BLaER1 treated with 17β-estradiol and CSF1 and Interleukin-3, amounts not matched to agents 10 nM and 100 nM (cell line): ENCODE results near the gene XRN2.
A peak's percentile ranks its signal among the peaks of the same experiment; 100 is the strongest.

Experiments used
- H3K27ac ChIP-seq, 11 experiments: shearing (Covaris generic); formaldehyde crosslinking; 2 replicates each; pipeline ENCODE4 v1.8.1; 2022
- H3K27me3 ChIP-seq, 11 experiments: shearing (Covaris generic); formaldehyde crosslinking; 2 replicates each; pipeline ENCODE4 v1.8.1; 2022
- H3K36me3 ChIP-seq, 11 experiments: shearing (Covaris generic); formaldehyde crosslinking; 2 replicates each; pipeline ENCODE4 v1.8.1; 2022
- H3K4me1 ChIP-seq, 10 experiments: shearing (Covaris generic); formaldehyde crosslinking; 2 replicates each; pipeline ENCODE4 v1.8.1; 2022
- H3K4me2 ChIP-seq, 11 experiments: shearing (Covaris generic); formaldehyde crosslinking; 2 replicates each; pipeline ENCODE4 v1.8.1; 2022
- H3K4me3 ChIP-seq, 10 experiments: shearing (Covaris generic); formaldehyde crosslinking; 2 replicates each; pipeline ENCODE4 v1.8.1; 2022
- H3K9ac ChIP-seq, 11 experiments: shearing (Covaris generic); formaldehyde crosslinking; 2 replicates each; pipeline ENCODE4 v1.8.1; 2022
- H3K9me3 ChIP-seq, 11 experiments: shearing (Covaris generic); formaldehyde crosslinking; replicated peaks in 1 of 11; 2 replicates each; pipeline ENCODE4 v1.8.1; 2022
- H4K20me1 ChIP-seq, 11 experiments: shearing (Covaris generic); formaldehyde crosslinking; 2 replicates each; pipeline ENCODE4 v1.8.1; 2022
- Cebpa-rat ChIP-seq, 11 experiments: shearing (Covaris generic); IDR thresholded peaks; 2 replicates each; pipeline ENCODE4 v1.8.1; 2022

Gene XRN2

GRCh38 chr20:21344961-21345360, 41.8 kb downstream of the XRN2 start:
- no peak overlapping the region for H3K9ac ChIP-seq
- H3K27ac ChIP-seq, result no peak overlapping the region
- H3K4me3 ChIP-seq, result no peak overlapping the region
- no peaks in the 10 kb centered on the region for H3K9me3 ChIP-seq
- no peaks in the 10 kb centered on the region for H3K27me3 ChIP-seq
- H4K20me1 ChIP-seq, result peaks cover 12 to 58% (median 32%) of the 10 kb centered on the region in 11 experiments; a peak in 16 of 22 replicates
- H3K4me2 ChIP-seq, result no peak overlapping the region
- TF ChIP-seq Cebpa-rat (IDR thresholded peaks at IDR 0.05), result no peak
- no peaks in the 10 kb centered on the region for H3K4me1 ChIP-seq
- peaks cover 88 to 100% (median 96%) of the 10 kb centered on the region in 11 experiments for H3K36me3 ChIP-seq

DNA sequence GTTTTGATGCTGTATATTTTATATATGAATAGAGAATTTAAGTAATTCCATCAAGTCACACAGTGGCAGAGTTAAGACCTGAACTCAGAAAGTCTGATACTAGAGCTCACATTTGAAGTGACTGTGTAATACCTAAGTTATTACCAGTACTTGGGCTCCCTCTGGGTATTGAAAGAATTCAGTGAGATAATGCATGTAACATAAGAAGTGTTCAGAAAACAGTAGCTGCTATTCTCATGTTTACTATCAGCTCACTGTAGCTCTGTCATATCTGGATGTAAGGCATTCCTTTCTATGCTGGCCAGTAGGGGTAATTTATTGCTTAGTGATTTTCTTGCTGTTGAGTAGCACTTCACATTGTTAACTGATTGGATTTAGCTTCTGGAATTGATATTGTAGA, 49.6 kb downstream of the XRN2 start:
- no peak overlapping the region for H3K4me3 ChIP-seq
- peaks cover 89 to 98% (median 95%) of the 10 kb centered on the region in 11 experiments for H3K36me3 ChIP-seq

GRCh38 chr20:21353236-21353635, 50.1 kb downstream of the XRN2 start:
- Histone ChIP-seq H3K36me3 (peaks cover 88 to 98% (median 95%) of the 10 kb centered on the region in 11 experiments), H4K20me1 (peaks cover 0 to 32% (median 8%) of the 10 kb centered on the region in 11 experiments; a peak in 13 of 22 replicates), H3K9me3 (no peaks in the 10 kb centered on the region), H3K27me3 (no peaks in the 10 kb centered on the region), H3K9ac (no peak overlapping the region), H3K4me3 (no peak overlapping the region), H3K4me1 (no peaks in the 10 kb centered on the region), H3K4me2 (no peak overlapping the region), H3K27ac (no peak overlapping the region)
- TF ChIP-seq Cebpa-rat (IDR thresholded peaks at IDR 0.05), result no peak

More for the DNA sequence above, 49.6 kb downstream of the XRN2 start:
- Histone ChIP-seq H3K4me1 (no peaks in the 10 kb centered on the region), H3K27me3 (no peaks in the 10 kb centered on the region), H3K4me2 (no peak overlapping the region), H3K9ac (no peak overlapping the region), H4K20me1 (peaks cover 0 to 34% (median 8%) of the 10 kb centered on the region in 11 experiments; a peak in 13 of 22 replicates), H3K9me3 (no peaks in the 10 kb centered on the region), H3K27ac (no peak overlapping the region)
- TF ChIP-seq Cebpa-rat (IDR thresholded peaks at IDR 0.05), result no peak

DNA sequence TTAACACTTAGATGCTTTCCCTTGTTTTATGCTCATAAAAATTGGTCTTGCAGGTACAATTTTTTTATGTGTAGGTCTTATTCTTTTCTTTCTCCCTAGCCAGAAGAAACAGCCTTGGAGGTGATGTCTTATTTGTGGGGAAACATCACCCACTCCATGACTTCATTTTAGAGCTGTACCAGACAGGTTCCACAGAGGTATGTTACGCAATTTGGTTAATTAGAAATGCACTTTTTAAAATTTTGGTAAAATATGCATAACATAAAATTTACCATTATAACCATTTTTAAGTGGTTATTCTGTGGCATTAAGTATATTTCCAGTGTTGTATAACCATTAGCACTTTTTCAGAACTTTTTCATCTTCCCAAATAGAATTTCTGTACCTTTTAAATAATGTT, 52.9 kb downstream of the XRN2 start:
- Histone ChIP-seq H3K4me3 (no peak overlapping the region), H3K36me3 (peaks cover 83 to 98% (median 91%) of the 10 kb centered on the region in 11 experiments), H3K4me2 (no peak overlapping the region), H3K9me3 (no peaks in the 10 kb centered on the region), H3K27ac (no peak overlapping the region), H3K4me1 (peaks cover 0 to 21% (median 11%) of the 10 kb centered on the region in 10 experiments; a peak in 15 of 20 replicates), H3K9ac (no peak overlapping the region), H4K20me1 (peaks cover 0 to 43% (median 15%) of the 10 kb centered on the region in 11 experiments; a peak in 15 of 22 replicates), H3K27me3 (no peaks in the 10 kb centered on the region)
- TF ChIP-seq Cebpa-rat (IDR thresholded peaks at IDR 0.05), result no peak

GRCh38 chr20:21356386-21356785, 53.3 kb downstream of the XRN2 start:
- no peaks in the 10 kb centered on the region for H3K27me3 ChIP-seq
- no peak for TF ChIP-seq Cebpa-rat (IDR thresholded peaks at IDR 0.05)
- no peak overlapping the region for H3K9ac ChIP-seq
- peaks cover 0 to 45% (median 19%) of the 10 kb centered on the region in 11 experiments; a peak in 15 of 22 replicates for H4K20me1 ChIP-seq
- H3K9me3 ChIP-seq, result no peaks in the 10 kb centered on the region
- H3K27ac ChIP-seq, result no peak overlapping the region
- H3K4me3 ChIP-seq, result no peak overlapping the region
- H3K4me2 ChIP-seq, result no peak overlapping the region
- H3K36me3 ChIP-seq, result peaks cover 83 to 98% (median 88%) of the 10 kb centered on the region in 11 experiments
- H3K4me1 ChIP-seq, result peaks cover 0 to 25% (median 15%) of the 10 kb centered on the region in 10 experiments; a peak in 15 of 20 replicates

DNA sequence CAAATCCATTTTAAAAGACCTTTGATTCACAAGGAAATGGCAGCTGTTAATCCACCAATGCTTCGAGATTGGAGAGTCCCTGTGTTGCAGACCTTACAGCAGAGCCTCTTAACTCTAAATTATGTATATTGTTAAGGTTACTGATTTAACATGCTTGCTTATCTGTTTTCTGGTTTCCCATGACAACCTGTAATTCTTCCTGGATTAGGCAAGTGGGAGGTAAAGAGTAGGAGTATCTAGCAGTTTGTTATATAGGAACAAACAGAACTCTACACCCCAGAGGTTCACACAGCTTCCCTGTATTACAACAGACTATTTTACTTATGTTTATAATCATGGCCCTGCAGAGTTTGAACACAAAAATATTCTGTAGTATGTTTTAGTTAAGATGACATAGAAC, 54.7 kb downstream of the XRN2 start:
- peaks cover under 1 to 51% (median 21%) of the 10 kb centered on the region in 11 experiments; a peak in 15 of 22 replicates for H4K20me1 ChIP-seq
- H3K27me3 ChIP-seq, result no peaks in the 10 kb centered on the region
- no peak for TF ChIP-seq Cebpa-rat (IDR thresholded peaks at IDR 0.05)
- H3K4me1 ChIP-seq, result peaks cover 0 to 39% (median 19%) of the 10 kb centered on the region in 10 experiments; a peak in 15 of 20 replicates
- H3K4me2 ChIP-seq, result no peak overlapping the region
- no peak overlapping the region for H3K27ac ChIP-seq
- H3K9ac ChIP-seq, result no peak overlapping the region
- no peak overlapping the region for H3K4me3 ChIP-seq
- H3K9me3 ChIP-seq, result no peaks in the 10 kb centered on the region
- peaks cover 80 to 98% (median 86%) of the 10 kb centered on the region in 11 experiments for H3K36me3 ChIP-seq

GRCh38 chr20:21358737-21359136, 55.6 kb downstream of the XRN2 start:
- Histone ChIP-seq H3K4me1 (peaks cover 0 to 39% (median 19%) of the 10 kb centered on the region in 10 experiments; a peak in 15 of 20 replicates), H3K4me3 (no peak overlapping the region), H3K36me3 (peaks cover 82 to 100% (median 89%) of the 10 kb centered on the region in 11 experiments), H3K4me2 (no peak overlapping the region), H3K27ac (no peak overlapping the region), H3K9ac (no peak overlapping the region), H3K9me3 (no peaks in the 10 kb centered on the region), H3K27me3 (no peaks in the 10 kb centered on the region), H4K20me1 (peaks cover 4 to 54% (median 18%) of the 10 kb centered on the region in 11 experiments; a peak in 14 of 22 replicates)
- no peak for TF ChIP-seq Cebpa-rat (IDR thresholded peaks at IDR 0.05)

DNA sequence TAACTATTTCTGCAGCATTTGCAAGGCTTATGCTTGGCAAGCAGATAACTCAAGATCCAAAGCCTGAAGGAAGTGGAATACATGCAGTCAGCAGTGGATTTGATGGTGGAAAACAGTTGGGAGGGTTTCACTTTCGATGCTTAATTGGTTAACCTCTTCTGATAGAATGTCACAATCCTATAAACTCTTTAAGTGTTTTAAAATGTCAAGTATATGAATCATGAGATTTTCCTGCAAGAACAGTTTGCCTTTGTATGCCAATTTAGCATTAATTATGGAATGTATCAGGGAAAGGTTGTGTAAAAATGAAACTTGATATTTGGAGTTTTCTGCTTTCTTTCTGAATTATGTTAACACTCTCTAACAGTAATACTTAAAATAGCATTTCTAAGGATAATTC, 57.6 kb downstream of the XRN2 start:
- no peak for TF ChIP-seq Cebpa-rat (IDR thresholded peaks at IDR 0.05)

GRCh38 chr20:21361266-21361665, 58.1 kb downstream of the XRN2 start:
- no peaks in the 10 kb centered on the region for H3K27me3 ChIP-seq
- H4K20me1 ChIP-seq, result peaks cover 0 to 54% (median 17%) of the 10 kb centered on the region in 11 experiments; a peak in 13 of 22 replicates
- H3K27ac ChIP-seq, result peak overlapping the region in 10 of 11 experiments; percentile 17 to 51 (median 40); a peak in 15 of 22 replicates
- no peak overlapping the region for H3K4me3 ChIP-seq
- H3K36me3 ChIP-seq, result peaks cover 77 to 96% (median 85%) of the 10 kb centered on the region in 11 experiments
- 0 out of 22 replicates have a peak overlapping the region, but pooled peaks of 1 of the 11 experiments have one; percentile 2 for H3K9ac ChIP-seq
- peaks cover 0 to 39% (median 19%) of the 10 kb centered on the region in 10 experiments; a peak in 15 of 20 replicates for H3K4me1 ChIP-seq
- peak in 1 of 11 experiments; percentile 28; a peak in 1 of 22 replicates for TF ChIP-seq Cebpa-rat (IDR thresholded peaks at IDR 0.05)
- H3K9me3 ChIP-seq, result no peaks in the 10 kb centered on the region
- peak overlapping the region in 9 of 11 experiments; percentile 1 to 65 (median 33); a peak in 14 of 22 replicates for H3K4me2 ChIP-seq

More for the DNA sequence above, 57.6 kb downstream of the XRN2 start:
- H3K4me2 ChIP-seq, result peak overlapping the region in 7 of 11 experiments; percentile 6 to 65 (median 39); a peak in 12 of 22 replicates
- H3K4me1 ChIP-seq, result peaks cover 0 to 39% (median 19%) of the 10 kb centered on the region in 10 experiments; a peak in 15 of 20 replicates
- H3K9me3 ChIP-seq, result no peaks in the 10 kb centered on the region
- H3K27me3 ChIP-seq, result no peaks in the 10 kb centered on the region
- H3K27ac ChIP-seq, result peak overlapping the region in 10 of 11 experiments; percentile 17 to 51 (median 40); a peak in 14 of 22 replicates
- no peak overlapping the region for H3K9ac ChIP-seq
- peaks cover 0 to 59% (median 17%) of the 10 kb centered on the region in 11 experiments; a peak in 13 of 22 replicates for H4K20me1 ChIP-seq
- H3K36me3 ChIP-seq, result peaks cover 80 to 99% (median 89%) of the 10 kb centered on the region in 11 experiments
- H3K4me3 ChIP-seq, result no peak overlapping the region
